ENCODE measurements around the gene VMP1. TPM values are rescaled to one million over a fixed set of nuclear protein-coding genes. Genes with fewer than 3 reads are reported as not detected.
A peak's percentile ranks its signal among the peaks of the same experiment; 100 is the strongest.
"Not testable (repeated sequence)": the region's sequence is repeated elsewhere in the genome, so short reads cannot be mapped to it uniquely, and the experiment has no call there.

The VMP1 gene
- polyA plus RNA-seq, 2 of the 4 experiments (the other 2 are of a cell fraction), result 395 to 726 TPM

- Histone ChIP-seq H3K27ac (peak overlapping the region; percentile 94 to 98), H3K4me1 (peaks cover 70% of the 10 kb centered on the region)
- POLR2A ChIA-PET, result interaction anchor here (0.7 to 8.3 kb wide), 2 partner anchors 54 to 840 kb away, joined by 3 to 610 read pairs; no protein-coding TSS in a partner anchor
- not testable (repeated sequence) for FAIRE-seq; H3K4me2 ChIP-seq; H3K4me3 ChIP-seq; DNase-seq (ENCODE audit: low read depth in 1 of 2, low spot score in 1 of 2); H3K9me3 ChIP-seq; ATAC-seq
- WGBS (ENCODE audit: missing lambda C conversion rate), result 78% methylated on average over 8 of the region's 8 CpGs
- CTCF ChIA-PET, result interaction anchor here (1.0 to 1.6 kb wide), 4 partner anchors 8 to 70 kb away, joined by 3 to 4 read pairs (median 4); no protein-coding TSS in a partner anchor
- 0 out of 2 replicates have a peak, but pooled peaks have one; percentile 9 for TF ChIP-seq ATOH8 (CRISPR knock-in tag; IDR thresholded peaks at IDR 0.05; ENCODE audit: low read depth)
- 0 out of 2 replicates have a peak, but pooled peaks have one; percentile 24 for TF ChIP-seq FOSB (CRISPR knock-in tag; IDR thresholded peaks at IDR 0.05)
- peak; percentile 76 for TF ChIP-seq HEYL (CRISPR knock-in tag; IDR thresholded peaks at IDR 0.05)
These were observed 82.4 kb downstream of the VMP1 start for GRCh38 chr17:59789849-59790248.

- H3K4me2 ChIP-seq; H3K9me3 ChIP-seq; POLR2A ChIA-PET; ATAC-seq; DNase-seq (ENCODE audit: low read depth in 1 of 2, low spot score in 1 of 2); H3K4me3 ChIP-seq; FAIRE-seq: not testable (repeated sequence)
- Histone ChIP-seq H3K27ac (peak overlapping the region; percentile 94 to 98), H3K4me1 (peaks cover 65% of the 10 kb centered on the region)
- WGBS (ENCODE audit: missing lambda C conversion rate), result 89% methylated on average over 6 of the region's 6 CpGs
- peak; percentile 82; the same call in 1 of the 2 replicates for TF ChIP-seq HOXB5 (CRISPR knock-in tag; IDR thresholded peaks at IDR 0.05)
- TF ChIP-seq HOXB13 (CRISPR knock-in tag; IDR thresholded peaks at IDR 0.05; ENCODE audit: low read depth), result peak; percentile 90; the same call in 1 of the 2 replicates
- TF ChIP-seq ATOH8 (CRISPR knock-in tag; IDR thresholded peaks at IDR 0.05; ENCODE audit: low read depth), result peak; percentile 82; the same call in 1 of the 2 replicates
- 0 out of 2 replicates have a peak, but pooled peaks have one; percentile 44 for TF ChIP-seq RARB (CRISPR knock-in tag; IDR thresholded peaks at IDR 0.05)
- TF ChIP-seq HOXA7 (CRISPR knock-in tag; IDR thresholded peaks at IDR 0.05), result peak; percentile 15; the same call in 1 of the 2 replicates
- TF ChIP-seq ZNF302 (CRISPR knock-in tag; IDR thresholded peaks at IDR 0.05), result peak; percentile 29; the same call in 1 of the 2 replicates
- peak; percentile 83 for TF ChIP-seq HEYL (CRISPR knock-in tag; IDR thresholded peaks at IDR 0.05)
- TF ChIP-seq FOXS1 (CRISPR knock-in tag; IDR thresholded peaks at IDR 0.05), result peak; percentile 7; the same call in 1 of the 2 replicates
- peak; percentile 84; the same call in 1 of the 2 replicates for TF ChIP-seq EHF (CRISPR knock-in tag; IDR thresholded peaks at IDR 0.05)
- CTCF ChIA-PET, result interaction anchor here (0.8 to 1.5 kb wide), 6 partner anchors 36 to 69 kb away, joined by 3 to 6 read pairs (median 4); no protein-coding TSS in a partner anchor
These were observed 83.0 kb downstream of the VMP1 start for GRCh38 chr17:59790418-59790817.

DNA sequence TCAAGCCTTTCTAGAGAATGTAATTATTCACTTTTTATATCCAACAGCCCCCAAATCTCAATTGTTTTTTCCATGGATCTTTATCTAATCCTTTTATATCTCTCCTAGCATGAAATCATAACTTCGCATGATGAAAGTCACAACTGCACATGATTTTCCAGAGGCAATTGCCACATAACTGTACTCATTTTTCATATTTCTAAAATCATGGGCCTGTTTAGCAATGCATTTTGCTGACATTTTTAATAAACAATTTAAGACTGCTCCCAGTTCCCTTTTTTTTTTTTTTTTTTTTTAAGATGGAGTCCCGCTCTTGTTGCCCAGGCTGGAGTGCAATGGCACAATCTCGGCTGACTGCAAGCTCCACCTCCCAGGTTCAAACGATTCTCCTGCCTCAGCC, 83.5 kb downstream of the VMP1 start:
- POLR2A ChIA-PET, result no interaction called here
- peaks cover 65% of the 10 kb centered on the region for H3K4me1 ChIP-seq
- CTCF ChIA-PET, result interaction anchor here (0.8 to 1.7 kb wide), 7 partner anchors 37 to 68 kb away, joined by 3 to 6 read pairs (median 4); no protein-coding TSS in a partner anchor

DNA sequence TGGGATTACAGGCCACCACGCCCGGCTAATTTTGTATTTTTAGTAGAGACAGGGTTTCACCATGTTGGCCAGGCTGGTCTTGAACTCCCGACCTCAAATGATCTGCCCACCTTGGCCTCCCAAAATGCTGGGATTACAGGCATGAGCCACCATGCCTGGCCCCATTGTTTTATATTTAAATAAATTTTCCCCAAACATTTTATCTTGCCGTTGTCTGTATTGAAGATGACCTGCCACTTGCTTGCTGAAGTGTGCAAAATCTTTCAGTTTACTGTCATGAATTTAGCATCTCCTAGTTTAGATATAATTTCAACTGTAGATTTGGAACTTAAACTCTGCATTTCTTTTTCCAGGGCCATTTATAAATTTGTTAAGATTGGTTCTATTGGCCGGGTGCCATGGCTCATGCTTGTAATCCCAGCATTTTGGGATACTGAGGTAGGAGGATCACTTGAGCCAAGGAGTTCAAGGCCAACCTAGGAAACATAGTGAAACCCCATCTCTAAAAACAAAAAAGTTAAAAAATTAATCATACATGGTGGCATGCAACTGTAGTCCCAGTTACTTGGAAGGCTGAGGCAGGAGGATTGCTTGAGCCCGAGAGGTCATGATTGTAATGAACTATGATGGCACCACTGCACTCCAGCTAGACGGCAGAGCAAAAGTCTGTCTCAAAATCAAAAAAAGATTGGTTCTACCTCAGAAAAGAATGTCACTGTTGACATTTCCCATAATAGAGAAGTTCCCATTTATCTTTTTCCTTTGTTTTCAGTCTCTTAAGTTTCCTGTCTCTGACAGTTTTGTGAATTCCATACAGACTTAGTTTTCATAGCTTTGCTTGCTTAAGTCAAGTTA, 84.4 kb downstream of the VMP1 start:
- DNase-seq (ENCODE audit: low read depth in 1 of 2, low spot score in 1 of 2) (peak in 1 of 2 experiments; percentile 95), ATAC-seq (peak; percentile 62 to 86; a peak in 4 of 6 replicates), FAIRE-seq (no peak)
- ChIA-PET CTCF (interaction anchor here (0.6 to 1.7 kb wide), 4 partner anchors 24 to 49 kb away, joined by 3 to 6 read pairs (median 4); no protein-coding TSS in a partner anchor), POLR2A (interaction anchor here (1.0 to 1.5 kb wide), 7 partner anchors 37 to 54 kb away, joined by 3 to 31 read pairs (median 13); no protein-coding TSS in a partner anchor)
- H3K4me2 ChIP-seq, result peak overlapping the region; percentile 9; the same call in 2 of the 3 replicates
- 62% methylated on average over 7 of the region's 7 CpGs for WGBS (ENCODE audit: missing lambda C conversion rate)
- H3K4me3 ChIP-seq, result no peak overlapping the region
- peak overlapping the region; percentile 94 to 98 for H3K27ac ChIP-seq
- H3K9me3 ChIP-seq, result no peaks in the 10 kb centered on the region
- H3K4me1 ChIP-seq, result peaks cover 67% of the 10 kb centered on the region
- TF ChIP-seq ZSCAN20 (CRISPR knock-in tag; IDR thresholded peaks at IDR 0.05) (peak; percentile 76), BCL3 (IDR thresholded peaks at IDR 0.05) (no peak), ESRRA (IDR thresholded peaks at IDR 0.05; ENCODE audit: borderline replicate concordance, low read length) (no peak), TP53 (CRISPR knock-in tag; IDR thresholded peaks at IDR 0.05) (no peak; the same call in 1 of the 2 replicates), RFX5 (IDR thresholded peaks at IDR 0.05) (no peak), CTCF (IDR thresholded peaks at IDR 0.05) (no peak), HDAC2 (IDR thresholded peaks at IDR 0.05) (0 out of 2 replicates have a peak, but pooled peaks have one; percentile 16), JUN (IDR thresholded peaks at IDR 0.05) (peak in 1 of 2 experiments; percentile 46; a peak in 1 of 5 replicates), E2F6 (IDR thresholded peaks at IDR 0.05; ENCODE audit: borderline replicate concordance, low read depth) (no peak), POLR2AphosphoS2 (conservative IDR thresholded peaks at IDR 0.05; ENCODE audit: low read length) (no peak)

More for the DNA sequence above, 83.5 kb downstream of the VMP1 start:
- no peak for FAIRE-seq
- 82% methylated on average over 4 of the region's 4 CpGs for WGBS (ENCODE audit: missing lambda C conversion rate)
- Histone ChIP-seq H3K4me3 (no peak overlapping the region), H3K4me2 (no peak overlapping the region), H3K9me3 (no peaks in the 10 kb centered on the region), H3K27ac (peak overlapping the region; percentile 94 to 98)
- DNase-seq (ENCODE audit: low read depth in 1 of 2, low spot score in 1 of 2), result no peak
- ATAC-seq, result no peak
- TF ChIP-seq GATA3 (IDR thresholded peaks at IDR 0.05; ENCODE audit: borderline replicate concordance) (no peak), HEYL (CRISPR knock-in tag; IDR thresholded peaks at IDR 0.05) (peak; percentile 22; the same call in 1 of the 2 replicates), FOSL2 (IDR thresholded peaks at IDR 0.05) (no peak), FOSL2 (CRISPR knock-in tag; IDR thresholded peaks at IDR 0.05) (no peak)
